SK-MEL-5 (cell line): ENCODE data around the gene CMTM7. TPM values are rescaled to one million over a fixed set of nuclear protein-coding genes. Genes with fewer than 3 reads are reported as not detected.
"Not testable (repeated sequence)": the region's sequence is repeated elsewhere in the genome, so short reads cannot be mapped to it uniquely, and the experiment has no call there.

Source experiments
- DNase-seq: peaks from one replicate; pipeline ENCODE4 v3.0.0-alpha.2; 2016; ENCODE audit warnings: low read depth, low spot score
- in situ Hi-C: cut with HindIII; loops from 2 replicates; pipeline ENCODE4 v1.10.0; 2016; ENCODE audit warnings: low sequenced_read_pairs, high pct_unique_total_duplicates, low pct_unique_long_range_greater_than_20kb
- total RNA-seq: library from RNA; depleted of rRNA; stranded (reverse); fragments of >200 nt; shearing (Covaris generic); gene quantifications from 2 replicates; pipeline ENCODE4 v1.2.3, GENCODE V29; 2014

CMTM7 gene
- total RNA-seq, 1 experiment from 2014 or later = 19.0 TPM

DNA sequence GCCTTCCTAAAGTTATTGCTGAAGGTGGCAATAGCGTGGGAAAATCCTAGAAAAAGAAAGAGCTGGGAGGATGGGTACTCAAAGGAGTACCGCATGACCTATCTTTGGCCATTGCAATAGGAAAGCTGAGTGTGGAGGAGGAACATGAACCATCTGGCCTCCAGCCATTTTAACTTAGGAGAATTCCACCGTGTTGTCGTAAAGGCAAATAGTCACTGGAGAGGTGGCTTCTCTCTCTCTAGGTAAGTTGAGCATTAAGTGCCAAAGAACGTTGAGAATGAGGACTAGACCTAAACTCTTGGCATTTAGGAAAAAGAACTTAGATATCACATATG lies 16.1 kb upstream of the CMTM7 start:
- in situ Hi-C loops = no loop called here
- DNase-seq = no peak

DNA sequence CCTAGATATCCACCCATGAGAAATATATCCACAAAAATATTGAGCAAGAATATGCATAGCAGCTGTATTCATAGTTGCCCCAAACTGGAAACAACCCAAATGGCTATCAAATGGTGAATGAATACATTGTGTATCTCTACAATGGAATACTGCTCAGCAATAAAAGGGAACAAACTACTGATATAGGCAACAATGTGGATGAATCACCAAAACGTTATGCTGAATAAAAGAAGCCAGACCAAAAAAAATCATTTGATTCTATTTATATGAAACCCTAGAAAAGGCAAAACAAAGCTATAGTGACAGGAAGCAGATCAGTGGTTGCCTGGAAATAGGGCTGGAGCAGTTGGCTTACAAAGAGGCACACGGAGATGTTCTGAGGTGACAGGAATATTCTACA lies 15.5 kb upstream of the CMTM7 start:
- in situ Hi-C loops = no loop called here
- DNase-seq = peak; percentile 76

DNA sequence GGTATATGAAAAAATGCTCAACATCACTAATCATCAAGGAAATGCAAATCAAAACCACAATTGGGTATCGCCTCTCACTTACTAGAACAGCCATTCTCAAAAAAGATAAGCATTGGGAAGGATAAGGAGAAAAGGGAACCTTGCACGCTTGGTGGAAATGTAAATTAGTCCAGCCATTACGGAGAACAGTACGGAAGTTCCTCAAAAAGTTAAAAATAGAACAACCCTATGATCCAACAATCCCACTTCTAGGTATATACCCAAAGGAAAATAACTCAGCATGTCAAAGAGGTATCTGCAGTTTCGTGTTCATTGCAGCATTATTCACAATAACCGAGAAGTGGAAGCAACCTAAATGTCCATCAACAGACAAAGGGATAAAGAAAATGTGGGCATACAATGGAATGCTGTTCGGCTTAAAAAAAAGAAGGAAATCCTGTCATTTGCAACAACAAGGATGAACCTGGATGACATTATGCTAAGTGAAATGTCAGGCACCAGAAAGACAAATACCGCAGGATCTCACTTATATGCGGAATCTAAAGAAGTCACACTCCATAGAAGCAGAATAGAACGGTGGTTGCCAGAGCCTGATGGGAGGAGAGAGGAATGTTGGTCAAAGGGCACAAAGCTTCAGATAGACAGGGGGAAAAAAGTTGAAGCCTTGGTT lies 11.7 kb upstream of the CMTM7 start:
- in situ Hi-C loops = no loop called here
- DNase-seq = no peak

DNA sequence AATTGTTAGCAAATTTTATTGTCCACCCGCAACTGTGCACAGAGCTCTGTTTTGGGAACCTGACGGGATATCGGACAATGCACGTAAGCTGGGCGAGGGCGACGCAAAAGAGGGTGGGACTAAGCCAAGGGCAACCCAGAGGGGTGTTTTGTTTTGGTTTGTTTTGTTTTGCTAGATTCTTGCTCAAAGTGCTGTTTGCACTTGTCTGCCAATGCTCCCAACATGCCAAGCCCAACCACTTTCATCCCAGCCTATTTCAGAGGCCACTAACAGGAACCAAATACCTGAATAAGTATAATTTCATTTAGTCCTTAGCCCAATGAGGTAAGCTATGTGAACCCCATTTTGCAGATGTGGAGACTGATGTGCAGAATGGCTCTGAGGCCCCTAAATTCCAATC lies 9.7 kb upstream of the CMTM7 start:
- in situ Hi-C loops = no loop called here
- DNase-seq = no peak

DNA sequence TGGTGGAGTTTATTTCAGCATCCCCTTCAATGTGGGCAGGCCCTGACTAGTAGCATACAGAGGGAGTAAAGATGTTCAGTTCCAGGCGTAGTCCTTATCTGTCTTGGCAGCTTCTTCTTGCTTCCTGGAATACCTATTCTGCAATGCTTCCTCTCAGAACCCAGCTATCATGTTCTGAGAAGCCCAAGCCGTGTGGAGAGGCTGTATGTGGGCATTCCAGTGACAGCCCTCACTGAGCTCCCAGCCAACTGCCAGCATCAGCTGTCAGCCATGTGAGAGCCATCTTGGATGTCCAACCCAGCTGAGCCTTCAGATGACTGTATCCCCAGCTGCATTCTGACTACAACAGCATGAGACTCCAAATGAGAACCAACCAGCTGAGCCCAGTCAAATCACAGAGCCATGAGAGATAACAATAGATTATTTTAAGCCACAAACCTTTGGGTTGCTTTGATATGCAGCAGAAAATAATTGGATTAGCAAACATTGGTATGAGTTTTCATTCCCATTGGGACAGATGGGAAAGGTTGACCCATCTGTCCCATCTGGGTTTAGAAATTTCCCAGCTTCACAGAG lies 8.4 kb upstream of the CMTM7 start:
- in situ Hi-C loops = no loop called here
- no peak for DNase-seq

DNA sequence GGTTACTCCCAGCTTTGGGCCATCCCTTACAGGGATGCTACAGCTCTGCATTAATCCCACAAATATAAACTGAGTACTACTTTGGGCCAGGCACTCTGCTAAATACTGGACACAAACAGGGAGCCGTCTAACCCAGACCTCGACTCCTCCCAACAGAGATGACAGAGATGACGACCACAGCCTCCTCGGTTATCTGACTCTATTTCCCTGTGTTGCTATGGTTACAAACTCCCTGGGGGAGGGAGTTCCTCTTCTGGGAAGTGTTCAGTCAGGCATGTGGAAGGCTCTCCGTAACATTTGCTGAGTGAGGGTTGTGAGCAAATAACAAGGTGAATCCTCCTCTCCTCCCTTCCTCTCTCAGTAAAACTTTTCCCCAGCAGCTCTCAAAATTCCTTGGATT lies 6.7 kb upstream of the CMTM7 start:
- no peak for DNase-seq
- in situ Hi-C loops = no loop called here

DNA sequence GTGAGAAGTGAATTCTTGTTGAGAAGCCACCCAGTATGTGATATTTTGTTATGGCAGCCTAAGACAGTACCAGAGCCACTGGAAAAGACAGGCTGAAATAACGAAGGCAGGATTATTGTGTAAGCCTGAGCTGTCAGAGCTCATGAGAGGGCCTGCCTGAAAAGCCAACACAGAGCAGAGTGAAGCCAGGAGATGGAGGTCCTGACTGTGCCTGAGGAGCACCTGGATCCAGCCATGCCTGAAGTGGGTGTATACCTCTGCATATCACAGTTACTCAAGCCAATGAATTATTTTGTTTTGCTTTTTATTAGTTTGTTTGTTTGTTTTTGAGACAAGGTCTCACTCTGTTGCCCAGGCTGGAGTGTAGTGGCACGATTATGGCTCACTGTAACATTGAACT lies 4.1 kb upstream of the CMTM7 start:
- in situ Hi-C loops = no loop called here
- no peak for DNase-seq

DNA sequence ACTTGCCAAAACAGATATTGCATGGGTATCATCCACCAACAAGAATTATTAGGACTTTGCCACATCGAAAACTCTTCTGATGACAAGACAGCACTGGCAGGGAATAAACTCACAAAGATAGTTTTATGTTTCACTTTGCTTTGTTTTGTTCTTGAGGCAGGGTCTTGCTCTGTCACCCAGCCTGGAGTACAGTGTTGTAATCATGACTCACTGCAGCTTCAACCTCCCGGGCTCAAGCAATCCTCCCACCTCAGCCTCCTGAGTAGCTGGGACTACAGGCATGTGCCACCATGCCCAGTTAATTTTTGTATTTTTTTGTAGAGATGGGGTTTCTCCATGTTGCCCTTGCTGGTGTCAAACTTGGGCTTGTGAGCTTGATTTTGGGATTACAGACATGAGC lies 2.1 kb upstream of the CMTM7 start:
- DNase-seq, in situ Hi-C loops: not testable (repeated sequence)

DNA sequence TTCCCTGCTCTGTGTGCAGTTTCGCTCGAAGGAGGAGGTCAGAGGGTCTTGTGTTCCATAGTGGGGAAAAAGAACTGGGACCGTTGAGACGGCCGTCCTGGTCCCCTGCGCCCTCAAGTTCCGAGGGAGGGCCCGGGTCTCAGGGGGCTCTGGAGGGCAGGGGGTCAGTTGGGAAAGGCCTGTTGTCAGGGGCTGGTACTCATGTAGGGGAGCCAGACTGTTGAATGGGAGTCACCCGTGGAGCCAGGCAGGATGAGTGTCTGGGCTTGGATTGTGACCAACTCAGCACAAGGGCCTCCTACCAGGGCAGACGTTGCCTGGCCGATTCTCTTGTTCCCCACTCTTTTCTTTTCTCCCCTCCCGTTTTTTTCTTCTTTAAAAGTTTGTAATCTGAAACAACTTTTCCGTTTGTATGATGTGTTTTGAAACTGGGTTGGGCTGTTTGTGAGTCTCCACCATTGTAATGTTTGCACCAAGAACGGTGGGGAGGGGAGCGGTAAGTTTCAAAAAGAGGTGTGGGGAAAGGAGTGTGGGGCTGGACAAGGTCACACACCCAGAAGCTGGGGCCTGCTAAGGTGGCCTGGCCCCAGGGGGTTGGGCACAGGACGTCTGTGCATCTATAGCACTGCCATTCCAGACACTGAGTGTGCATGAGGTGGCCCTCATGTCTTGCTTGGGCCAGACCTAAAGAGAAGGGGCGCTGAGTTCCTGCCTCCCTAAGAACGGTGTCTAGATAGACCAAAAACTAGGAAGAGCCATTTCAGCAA lies 1.1 kb downstream of the CMTM7 start:
- DNase-seq = no peak
- in situ Hi-C loops = no loop called here

DNA sequence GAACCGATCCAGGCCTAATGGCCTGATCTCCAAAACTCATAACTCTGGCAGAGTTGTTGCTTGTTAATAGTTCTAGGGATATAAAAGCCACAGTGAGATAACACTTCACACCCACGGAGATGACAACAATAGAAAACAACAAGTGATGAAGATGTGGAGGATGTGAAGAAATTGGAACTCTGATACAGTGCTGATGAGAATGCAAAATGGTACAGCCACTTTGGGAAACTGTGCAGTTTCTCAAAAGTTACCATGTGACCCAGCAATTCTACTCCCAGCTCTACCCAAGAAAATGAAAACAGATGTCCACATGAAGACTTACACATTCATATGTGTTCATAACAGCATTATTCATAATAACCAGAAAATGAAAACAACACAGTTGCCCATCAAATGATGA lies 3.8 kb downstream of the CMTM7 start:
- DNase-seq = no peak
- in situ Hi-C loops = no loop called here

DNA sequence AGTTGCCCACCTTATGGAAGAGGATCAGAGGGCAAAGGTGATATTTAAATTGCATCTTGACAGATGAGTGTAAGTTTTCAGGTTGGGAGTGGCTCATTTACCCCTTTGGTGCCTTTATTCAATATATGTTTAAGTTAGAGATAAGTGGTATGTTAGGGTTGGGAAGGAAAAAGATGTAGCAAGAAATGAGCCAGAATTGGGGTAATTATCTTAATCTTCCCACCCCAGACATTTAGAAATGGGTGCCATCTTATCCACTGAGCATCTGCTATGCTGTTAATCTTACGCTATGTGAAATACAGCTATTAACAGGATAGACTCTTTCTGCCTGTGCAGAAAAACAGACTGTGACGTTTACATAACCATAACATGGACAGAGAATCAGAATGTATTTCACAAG lies 6.3 kb downstream of the CMTM7 start:
- in situ Hi-C loops = no loop called here

DNA sequence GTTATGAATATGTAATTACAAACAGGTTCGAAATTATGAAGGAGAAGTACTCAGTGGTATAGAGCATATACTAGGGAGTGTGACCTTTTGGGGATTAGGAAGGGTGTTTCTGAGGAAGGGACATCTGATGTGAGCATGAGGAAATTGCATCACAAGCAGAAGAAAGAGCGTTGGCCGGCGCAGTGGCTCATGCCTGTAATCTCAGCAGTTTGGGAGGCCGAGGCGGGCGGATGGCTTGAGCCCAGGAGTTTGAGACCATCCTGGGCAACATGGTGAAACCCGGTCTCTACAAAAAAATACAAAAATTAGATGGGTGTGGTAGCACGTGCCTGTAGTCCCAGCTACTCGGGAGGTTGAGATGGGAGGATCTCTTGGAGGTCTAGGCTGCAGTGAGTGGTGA lies 6.9 kb downstream of the CMTM7 start:
- in situ Hi-C loops = no loop called here
- DNase-seq = no peak

More for the DNA sequence above, 6.3 kb downstream of the CMTM7 start:
- DNase-seq = no peak

DNA sequence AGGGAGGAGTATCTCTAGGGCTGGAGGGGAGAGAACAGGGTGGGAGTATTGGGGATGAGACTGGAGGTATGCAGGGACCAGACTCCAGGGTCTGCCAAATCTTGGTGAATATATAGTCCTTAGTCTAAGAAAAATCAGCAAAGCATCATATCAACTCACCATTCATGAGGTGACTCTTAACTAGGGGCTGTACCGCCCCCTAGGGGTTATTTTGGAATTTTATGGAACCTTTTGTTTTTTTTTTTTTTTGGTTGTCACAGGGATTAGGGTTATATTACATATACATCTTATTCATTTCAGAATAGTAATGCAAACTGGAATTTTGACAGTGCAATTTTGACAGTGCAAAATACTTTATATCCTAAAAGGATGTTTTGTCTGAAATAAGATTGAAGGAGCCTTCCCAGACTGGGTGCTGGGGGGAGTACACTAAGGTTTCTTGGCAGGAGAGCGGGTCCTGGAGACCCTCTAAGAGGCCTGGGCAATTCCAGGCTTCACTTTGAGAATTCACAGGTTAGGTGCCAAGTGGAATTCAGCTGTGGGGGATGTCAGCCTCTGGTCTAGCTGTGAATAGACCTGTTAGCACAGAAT lies 7.5 kb downstream of the CMTM7 start:
- in situ Hi-C loops = no loop called here

DNA sequence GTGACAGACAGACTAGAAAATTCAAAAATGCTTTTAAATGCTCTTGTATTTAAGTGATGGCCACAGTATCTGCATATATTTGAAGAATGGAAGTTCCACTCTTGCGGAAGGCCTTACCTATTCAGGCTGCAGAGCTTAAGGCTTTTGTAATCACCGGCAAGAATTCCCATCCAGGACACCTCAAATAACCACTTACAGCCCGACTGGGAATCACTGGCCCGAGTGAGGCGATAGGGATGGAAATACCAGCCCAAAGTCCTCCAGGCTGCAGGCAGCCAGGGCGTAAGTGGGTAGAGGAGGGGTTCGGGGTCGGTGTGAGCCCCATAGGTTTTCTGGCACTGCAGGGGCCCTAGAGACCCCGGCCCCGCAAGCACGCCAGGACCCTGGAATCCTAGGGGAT lies 9.5 kb downstream of the CMTM7 start:
- no peak for DNase-seq
- in situ Hi-C loops = no loop called here

More for the DNA sequence above, 7.5 kb downstream of the CMTM7 start:
- DNase-seq = peak; percentile 80

DNA sequence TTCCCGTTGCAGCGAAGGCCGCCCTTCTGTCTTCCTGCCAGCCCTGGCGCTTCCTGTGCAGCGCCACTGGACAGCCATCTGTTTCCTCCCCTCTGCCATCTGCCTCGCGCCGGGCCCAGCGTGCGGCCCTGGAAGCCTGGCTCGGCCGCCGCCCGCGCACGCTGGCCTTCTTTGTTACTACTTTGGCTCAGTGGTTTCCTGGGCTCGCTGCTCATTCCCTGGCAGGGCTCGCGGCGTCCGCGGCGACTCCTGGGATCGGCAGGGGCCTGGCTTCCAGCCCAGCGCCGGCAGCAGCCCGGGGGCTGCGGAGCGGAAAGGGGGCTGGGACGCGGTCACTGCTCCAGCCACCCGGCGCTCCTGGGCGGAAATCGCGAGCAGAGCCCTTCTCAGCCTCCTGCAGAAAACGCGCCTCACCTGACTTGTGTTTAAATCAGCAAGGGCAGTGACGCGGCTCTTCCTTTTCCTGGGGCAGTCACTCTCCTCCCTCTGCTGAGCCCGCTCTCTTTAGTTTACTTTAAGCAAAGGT lies 10.0 kb downstream of the CMTM7 start:
- DNase-seq = peak; percentile 84
- in situ Hi-C loops = no loop called here

DNA sequence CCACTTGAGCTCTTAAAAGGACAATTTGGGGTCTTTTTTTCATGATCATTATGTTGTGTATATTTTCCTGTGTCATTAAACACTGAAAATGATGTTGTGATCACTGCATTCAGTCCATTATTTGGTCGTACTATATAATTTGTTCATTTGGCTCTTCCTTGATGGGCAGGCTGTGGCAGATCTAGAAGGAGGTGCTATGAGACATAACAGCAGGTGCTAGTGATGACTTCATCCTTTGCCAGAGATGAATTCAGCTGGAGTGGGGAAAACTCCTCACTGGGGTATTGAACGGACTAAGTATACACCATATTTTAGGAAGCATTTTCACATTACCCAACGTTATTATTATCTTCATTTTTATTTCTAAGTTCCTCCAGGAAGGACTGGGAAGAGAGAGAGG lies 12.0 kb downstream of the CMTM7 start:
- DNase-seq = no peak
- in situ Hi-C loops = no loop called here

DNA sequence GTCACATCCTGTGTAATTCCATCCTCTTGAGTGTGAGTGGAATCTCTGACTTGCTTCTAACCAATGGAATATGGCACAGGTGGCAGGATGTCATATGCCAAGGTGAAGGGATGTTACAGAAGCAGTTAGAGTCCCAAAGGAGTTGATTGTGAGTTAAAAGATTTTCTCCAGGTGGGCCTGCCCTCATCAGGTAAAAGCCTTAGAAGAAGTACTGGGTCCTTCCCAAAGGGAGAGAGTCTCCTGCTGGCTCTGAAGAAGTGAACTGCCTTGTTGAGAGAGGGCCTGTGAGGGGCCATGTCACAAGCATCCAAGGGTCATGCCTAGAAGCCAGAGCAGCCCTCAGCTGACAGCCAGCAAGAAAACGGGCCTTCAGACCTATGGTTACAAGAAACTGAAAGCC lies 13.1 kb downstream of the CMTM7 start:
- in situ Hi-C loops = no loop called here
- DNase-seq = no peak

DNA sequence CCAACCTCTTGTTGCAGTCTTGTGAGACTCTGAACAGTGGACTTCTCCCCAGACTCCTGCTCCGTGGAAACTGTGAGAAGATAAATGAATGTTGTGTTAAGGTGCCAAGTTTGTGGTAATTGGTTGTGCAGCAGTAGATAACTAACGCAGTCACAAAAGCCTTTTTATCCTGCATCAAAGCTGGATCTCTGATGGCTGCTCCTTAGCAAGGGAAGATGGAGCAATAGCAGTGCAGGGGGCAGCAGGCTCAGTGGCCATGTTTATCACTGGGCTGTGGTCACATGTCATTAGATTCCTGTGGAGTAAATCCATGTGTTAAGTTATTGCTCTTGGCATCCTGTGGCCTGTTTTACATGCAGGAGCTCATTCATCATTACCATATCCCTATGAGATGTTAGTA lies 13.5 kb downstream of the CMTM7 start:
- DNase-seq = peak; percentile 82
- in situ Hi-C loops = no loop called here
